Stimulated activated CD4-positive, alpha-beta T cell treated with anti-CD3 and anti-CD28 coated beads, Interleukin-12 subunit alpha, Interleukin-12 subunit beta, amount 100 ng/mL, for 24 hours (primary cell): Measurements from ENCODE around the gene AIP.
"Not testable (repeated sequence)": the region's sequence is repeated elsewhere in the genome, so short reads cannot be mapped to it uniquely, and the experiment has no call there.

ENCODE experiments used
- DNase-seq, 2 experiments: peaks; one replicate each; pipeline ENCODE4 v3.0.0-alpha.2; 2020; ENCODE audit warnings: low read depth in 2 of 2

The AIP gene

GRCh38 chr11:67506426-67507051 lies 23.7 kb downstream of the AIP start:
- DNase-seq = no peak

GRCh38 chr11:67507242-67507863 lies 24.5 kb downstream of the AIP start:
- DNase-seq = no peak

GRCh38 chr11:67507864-67508485 lies 25.1 kb downstream of the AIP start, which contains the start of gene CDK2AP2:
TSS of gene CDK2AP2 (minus strand) at chr11:67508162. CDS start at chr11:67508082, 80 bp downstream.
- DNase-seq = peak; percentile 95 to 99

- DNase-seq = peak; percentile 98 to 99
Observed at GRCh38 chr11:67508486-67509121, 25.8 kb downstream of the AIP start.

- no peak for DNase-seq
Observed at GRCh38 chr11:67510023-67510345, 27.2 kb downstream of the AIP start.

- not testable (repeated sequence) for DNase-seq
Observed at GRCh38 chr11:67511558-67511957, 28.7 kb downstream of the AIP start.

GRCh38 chr11:67514116-67514515 lies 31.3 kb downstream of the AIP start:
- no peak for DNase-seq

- DNase-seq = no peak
Observed at GRCh38 chr11:67516806-67517205, 34.0 kb downstream of the AIP start.

GRCh38 chr11:67517784-67518552 lies 35.1 kb downstream of the AIP start:
- DNase-seq = no peak

- no peak for DNase-seq
Observed at GRCh38 chr11:67519726-67520125, 36.9 kb downstream of the AIP start.

GRCh38 chr11:67520856-67521824 lies 38.3 kb downstream of the AIP start:
- DNase-seq = no peak

- no peak for DNase-seq
Observed at GRCh38 chr11:67521924-67522323, 39.1 kb downstream of the AIP start.

GRCh38 chr11:67522338-67522737 lies 39.5 kb downstream of the AIP start:
- no peak for DNase-seq

- DNase-seq = no peak
Observed at GRCh38 chr11:67522844-67523555, 40.2 kb downstream of the AIP start, which contains the start of gene CABP2. TSS of gene CABP2 (minus strand) at chr11:67523446. CDS start at chr11:67523326, 120 bp downstream.

- no peak for DNase-seq
Observed at GRCh38 chr11:67523556-67524479, 41.0 kb downstream of the AIP start.

GRCh38 chr11:67524480-67524808 lies 41.6 kb downstream of the AIP start:
- no peak for DNase-seq

GRCh38 chr11:67525275-67525976 lies 42.6 kb downstream of the AIP start:
- no peak for DNase-seq

- DNase-seq = no peak
Observed at GRCh38 chr11:67528376-67528775, 45.5 kb downstream of the AIP start.

- no peak for DNase-seq
Observed at GRCh38 chr11:67530282-67530592, 47.4 kb downstream of the AIP start.
